ENCODE data around the gene VAPB. TPM values are rescaled to one million over a fixed set of nuclear protein-coding genes. Genes with fewer than 3 reads are reported as not detected.

Gene VAPB
- total and polyA plus RNA-seq, 2 donors from 2014 or later: 49.3 to 60.4 TPM

GRCh38 chr20:58500256-58500655, 111.2 kb downstream of the VAPB start:
- H3K4me3 ChIP-seq (ENCODE audit: low read length in 3 of 3): no peak overlapping the region
- DNase-seq (no peak), FAIRE-seq (no peak)
- intact Hi-C loops (cut with DNase I): no loop called here
- H3K36me3 ChIP-seq (ENCODE audit: control insufficient read depth in 2 of 3, insufficient read depth in 3 of 3, low read length in 3 of 3): peaks cover 0 to 2% (median 0%) of the 10 kb centered on the region in 3 donors
- TF ChIP-seq, protein P1, sequence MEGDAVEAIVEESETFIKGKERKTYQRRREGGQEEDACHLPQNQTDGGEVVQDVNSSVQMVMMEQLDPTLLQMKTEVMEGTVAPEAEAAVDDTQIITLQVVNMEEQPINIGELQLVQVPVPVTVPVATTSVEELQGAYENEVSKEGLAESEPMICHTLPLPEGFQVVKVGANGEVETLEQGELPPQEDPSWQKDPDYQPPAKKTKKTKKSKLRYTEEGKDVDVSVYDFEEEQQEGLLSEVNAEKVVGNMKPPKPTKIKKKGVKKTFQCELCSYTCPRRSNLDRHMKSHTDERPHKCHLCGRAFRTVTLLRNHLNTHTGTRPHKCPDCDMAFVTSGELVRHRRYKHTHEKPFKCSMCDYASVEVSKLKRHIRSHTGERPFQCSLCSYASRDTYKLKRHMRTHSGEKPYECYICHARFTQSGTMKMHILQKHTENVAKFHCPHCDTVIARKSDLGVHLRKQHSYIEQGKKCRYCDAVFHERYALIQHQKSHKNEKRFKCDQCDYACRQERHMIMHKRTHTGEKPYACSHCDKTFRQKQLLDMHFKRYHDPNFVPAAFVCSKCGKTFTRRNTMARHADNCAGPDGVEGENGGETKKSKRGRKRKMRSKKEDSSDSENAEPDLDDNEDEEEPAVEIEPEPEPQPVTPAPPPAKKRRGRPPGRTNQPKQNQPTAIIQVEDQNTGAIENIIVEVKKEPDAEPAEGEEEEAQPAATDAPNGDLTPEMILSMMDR (IDR thresholded peaks at IDR 0.05; ENCODE audit: borderline replicate concordance, extremely low read depth, insufficient read depth): no peak
- no peaks in the 10 kb centered on the region for H3K27me3 ChIP-seq (ENCODE audit: control insufficient read depth, insufficient read depth, low read length)
- H3K27ac ChIP-seq (ENCODE audit: low read depth in 2 of 2, low read length in 2 of 2): no peak overlapping the region
- no peak overlapping the region for H3K9ac ChIP-seq (ENCODE audit: low read length in 3 of 3)
- H3K4me1 ChIP-seq (ENCODE audit: control insufficient read depth in 2 of 3, insufficient read depth in 2 of 3, low read depth in 1 of 3, low read length in 3 of 3): no peaks in the 10 kb centered on the region
- peaks cover 0 to 13% (median 0%) of the 10 kb centered on the region in 3 donors for H3K9me3 ChIP-seq (ENCODE audit: control insufficient read depth in 2 of 3, insufficient read depth in 1 of 3, low read length in 3 of 3)

Other genes with a start within 250 kb of the VAPB start
- not detected for gene ANKRD60, start 160.6 kb upstream of the VAPB start, total RNA-seq
- gene ANKRD60, start 160.6 kb upstream of the VAPB start, polyA plus RNA-seq (ENCODE audit: insufficient read depth, low read depth, low replicate concordance): not detected
- gene RAB22A, start 79.5 kb upstream of the VAPB start, total RNA-seq: 20.7 TPM
- gene RAB22A, start 79.5 kb upstream of the VAPB start, polyA plus RNA-seq (ENCODE audit: insufficient read depth, low read depth, low replicate concordance): 7.0 TPM
- gene APCDD1L, start 126.2 kb downstream of the VAPB start, total RNA-seq: 1.2 TPM
- 4.5 TPM for gene APCDD1L, start 126.2 kb downstream of the VAPB start, polyA plus RNA-seq (ENCODE audit: insufficient read depth, low read depth, low replicate concordance)